HL-60 (cell line): Measurements from ENCODE around the gene NIBAN1.

Experiments
- CTCF ChIP-seq: IDR thresholded peaks from one replicate; pipeline ENCODE4 v1.5.1; 2011; ENCODE audit warnings: low read length, control low read depth, inconsistent platforms; ENCODE audit not compliant: insufficient read depth
- REST ChIP-seq: IDR thresholded peaks from 2 replicates; pipeline ENCODE4 v1.6.1; 2012; ENCODE audit warnings: low read depth; ENCODE audit not compliant: insufficient replicate concordance

DNA sequence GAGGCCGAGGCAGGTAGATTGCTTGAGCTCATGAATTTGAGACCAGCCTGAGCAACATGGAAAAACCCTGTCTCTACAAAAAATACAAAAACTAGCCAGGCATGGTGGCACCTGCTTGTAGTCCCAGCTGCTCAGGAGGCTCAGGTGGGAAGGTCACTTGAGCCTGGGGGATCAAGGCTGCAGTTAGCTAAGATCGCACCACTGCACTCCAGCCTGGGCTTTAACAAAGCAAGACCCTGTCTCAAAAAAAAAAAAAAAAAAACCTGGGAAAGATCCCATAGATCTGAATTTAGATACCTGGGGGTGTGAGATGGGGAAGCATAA lies 32.9 kb downstream of the NIBAN1 start:
- no peak for TF ChIP-seq CTCF
- no peak for TF ChIP-seq REST
